Spinal cord (tissue), 10 donors: Measurements from ENCODE around the gene HHIPL1. TPM values are rescaled to one million over a fixed set of nuclear protein-coding genes. Genes with fewer than 3 reads are reported as not detected.

Experiments
- DNase-seq, 6 donors: peaks; one replicate each; pipeline versions ENCODE4 v3.0.0 to v3.0.0-alpha.2; 2013 to 2015; ENCODE audit warnings: low spot score in 6 of 6, low read depth in 4 of 6
- H3K27ac ChIP-seq: one replicate; pipeline ENCODE4 v1.5.1; 2013; ENCODE audit warnings: low read depth, low read length, control low read depth
- H3K27me3 ChIP-seq: one replicate; pipeline ENCODE4 v1.6.1; 2013; ENCODE audit warnings: low read length; ENCODE audit not compliant: control insufficient read depth, insufficient read depth
- H3K36me3 ChIP-seq: one replicate; pipeline ENCODE4 v1.6.1; 2013; ENCODE audit warnings: low read length; ENCODE audit not compliant: control insufficient read depth, insufficient read depth
- H3K4me1 ChIP-seq: one replicate; pipeline ENCODE4 v1.6.1; 2013; ENCODE audit warnings: low read length; ENCODE audit not compliant: control insufficient read depth, insufficient read depth
- H3K4me3 ChIP-seq: one replicate; pipeline ENCODE4 v1.5.1; 2013; ENCODE audit warnings: low read depth, low read length, control low read depth
- H3K9me3 ChIP-seq: one replicate; pipeline ENCODE4 v1.6.1; 2013; ENCODE audit warnings: low read length; ENCODE audit not compliant: control insufficient read depth, insufficient read depth
- WGBS: methylation state at CpG from one replicate; pipeline ENCODE4 v1.1.5; 2013; ENCODE audit warnings: missing lambda C conversion rate; ENCODE audit not compliant: insufficient coverage; 5-methylcytosine and 5-hydroxymethylcytosine counted together
- polyA plus RNA-seq, 2 donors: library from polyadenylated mRNA; unstranded; fragments of 120-200 nt; gene quantifications; one replicate each; pipeline ENCODE4 v1.2.1, GENCODE V29; 2013; ENCODE audit not compliant: insufficient read length in 2 of 2
- total RNA-seq, 2 donors: library from RNA; depleted of rRNA in 1 of 2; stranded (reverse); fragments of 120-200 nt in 1 of 2; fragments of >200 nt in 1 of 2; gene quantifications; one replicate each; pipeline versions ENCODE4 v1.2.3 to v1.2.4, GENCODE V29; 2013 to 2014
- donor health status: healthy.

Gene HHIPL1
- total and polyA plus RNA-seq, 4 donors: 4.8 to 6.2 (median 5.4) TPM

GRCh38 chr14:99672506-99673304, 27.8 kb downstream of the HHIPL1 start:
- peaks cover 28% of the 10 kb centered on the region for H3K36me3 ChIP-seq
- H3K27me3 ChIP-seq: no peaks in the 10 kb centered on the region
- H3K4me3 ChIP-seq: no peak overlapping the region
- WGBS: 52% methylated on average over 5 of the region's 11 CpGs
- peaks cover 20% of the 10 kb centered on the region for H3K4me1 ChIP-seq
- no peak overlapping the region for H3K27ac ChIP-seq
- DNase-seq: no peak
- no peaks in the 10 kb centered on the region for H3K9me3 ChIP-seq

DNA sequence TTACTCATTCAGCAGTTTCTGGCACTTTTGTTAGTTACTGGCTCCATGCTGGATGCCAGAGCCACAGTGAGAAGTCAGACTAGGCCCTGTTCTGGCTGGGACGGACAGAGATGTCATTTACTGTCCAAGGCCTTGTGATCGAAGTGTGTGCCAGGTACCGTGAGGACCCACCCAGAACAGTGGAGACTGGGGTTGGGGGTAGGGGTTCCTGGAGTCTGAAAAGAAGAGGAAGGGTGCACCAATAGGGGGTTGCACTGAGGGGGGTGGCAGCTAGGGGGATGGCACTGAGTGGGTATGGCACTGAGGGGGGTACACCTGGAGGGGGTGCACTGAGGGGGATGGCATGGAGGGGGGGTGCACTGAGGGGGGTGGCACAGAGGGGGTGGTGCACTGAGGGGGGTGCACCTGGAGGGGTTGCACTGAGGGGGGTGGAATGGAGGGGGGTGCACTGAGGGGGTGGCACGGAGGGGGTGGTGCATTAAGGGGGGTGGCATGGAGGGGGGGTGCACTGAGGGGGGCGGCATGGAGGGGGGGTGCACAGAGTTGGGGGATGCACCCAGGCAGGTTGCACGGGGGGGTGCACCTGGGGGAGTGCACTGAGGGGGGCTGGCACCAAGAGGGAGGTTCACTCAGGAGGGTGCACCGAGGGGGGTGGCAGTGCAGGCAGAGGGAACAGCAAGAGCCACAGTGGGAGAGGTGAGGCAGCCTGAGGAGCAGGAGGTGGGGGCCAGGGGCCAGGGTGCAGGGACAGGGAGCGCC, 28.6 kb downstream of the HHIPL1 start:
- Histone ChIP-seq H3K4me1 (peaks cover 20% of the 10 kb centered on the region), H3K4me3 (no peak overlapping the region), H3K9me3 (no peaks in the 10 kb centered on the region), H3K27ac (no peak overlapping the region), H3K36me3 (peaks cover 20% of the 10 kb centered on the region), H3K27me3 (no peaks in the 10 kb centered on the region)
- 74% methylated on average over 6 of the region's 8 CpGs for WGBS
- DNase-seq: no peak

- Histone ChIP-seq H3K27ac (no peak overlapping the region), H3K27me3 (no peaks in the 10 kb centered on the region), H3K4me1 (peaks cover 20% of the 10 kb centered on the region), H3K4me3 (no peak overlapping the region), H3K36me3 (peaks cover 15% of the 10 kb centered on the region), H3K9me3 (no peaks in the 10 kb centered on the region)
- 89% methylated on average over 8 of the region's 9 CpGs for WGBS
- no peak for DNase-seq
Observed at GRCh38 chr14:99674064-99674650, 29.2 kb downstream of the HHIPL1 start.

DNA sequence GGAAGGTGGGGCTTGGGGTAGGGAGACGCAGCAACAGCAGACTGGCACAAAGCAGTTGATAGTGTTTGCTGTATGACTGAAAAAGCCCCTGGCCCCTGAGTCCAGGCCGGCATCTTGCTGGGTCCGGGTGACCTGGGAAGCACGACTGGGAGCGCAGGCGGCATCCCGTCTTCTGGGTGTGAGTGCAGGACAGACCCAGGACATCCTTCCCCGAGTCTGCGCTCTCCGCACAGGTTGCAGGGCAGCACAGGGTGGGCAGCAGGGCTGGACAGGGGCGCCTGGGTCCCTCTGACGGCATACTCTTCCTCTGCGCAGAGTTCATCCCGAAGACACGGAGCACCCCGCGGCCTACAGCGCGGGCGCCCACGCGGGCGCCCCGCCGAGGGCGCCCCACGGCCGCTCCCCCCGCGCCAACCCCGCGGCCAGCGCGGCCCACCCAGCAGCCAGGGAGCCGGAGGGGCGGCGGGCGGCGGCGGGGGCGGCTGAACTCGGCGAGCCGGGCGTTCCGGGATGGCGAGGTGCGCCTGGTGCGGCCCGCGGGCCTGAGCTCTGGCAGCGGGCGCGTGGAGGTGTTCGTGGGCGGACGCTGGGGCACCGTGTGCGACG, 29.9 kb downstream of the HHIPL1 start:
- Histone ChIP-seq H3K27ac (no peak overlapping the region), H3K4me1 (peaks cover 20% of the 10 kb centered on the region), H3K4me3 (no peak overlapping the region), H3K27me3 (no peaks in the 10 kb centered on the region), H3K9me3 (no peaks in the 10 kb centered on the region), H3K36me3 (peaks cover 15% of the 10 kb centered on the region)
- DNase-seq: no peak
- WGBS: 77% methylated on average over 59 of the region's 60 CpGs

DNA sequence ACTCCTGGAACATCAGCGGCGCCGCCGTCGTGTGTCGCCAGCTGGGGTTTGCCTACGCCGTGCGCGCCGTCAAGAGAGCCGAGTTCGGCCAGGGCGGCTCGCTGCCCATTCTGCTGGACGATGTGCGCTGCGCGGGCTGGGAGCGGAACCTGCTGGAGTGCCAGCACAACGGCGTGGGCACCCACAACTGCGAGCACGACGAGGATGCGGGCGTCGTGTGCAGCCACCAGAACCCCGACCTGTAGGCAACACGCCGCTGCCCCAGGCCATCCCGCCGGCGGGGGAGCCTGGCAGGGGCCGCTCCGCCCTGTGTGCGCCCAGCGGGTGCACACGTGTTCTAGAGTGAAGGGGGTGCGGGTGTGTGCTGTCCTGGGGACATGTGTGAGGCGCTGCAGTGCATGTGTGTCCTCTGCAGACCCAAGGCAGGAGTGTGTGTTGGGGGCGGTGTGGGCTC, 30.5 kb downstream of the HHIPL1 start:
- H3K4me1 ChIP-seq: peaks cover 20% of the 10 kb centered on the region
- 77% methylated on average over 42 of the region's 42 CpGs for WGBS
- H3K36me3 ChIP-seq: peaks cover 15% of the 10 kb centered on the region
- no peak for DNase-seq
- no peak overlapping the region for H3K27ac ChIP-seq
- no peaks in the 10 kb centered on the region for H3K9me3 ChIP-seq
- no peaks in the 10 kb centered on the region for H3K27me3 ChIP-seq
- no peak overlapping the region for H3K4me3 ChIP-seq

- no peak overlapping the region for H3K4me3 ChIP-seq
- H3K27ac ChIP-seq: no peak overlapping the region
- H3K9me3 ChIP-seq: no peaks in the 10 kb centered on the region
- DNase-seq: no peak
- peaks cover 20% of the 10 kb centered on the region for H3K4me1 ChIP-seq
- H3K36me3 ChIP-seq: peaks cover 15% of the 10 kb centered on the region
- WGBS: 66% methylated on average over 10 of the region's 10 CpGs
- H3K27me3 ChIP-seq: no peaks in the 10 kb centered on the region
Observed at GRCh38 chr14:99675951-99676350, 31.0 kb downstream of the HHIPL1 start.

DNA sequence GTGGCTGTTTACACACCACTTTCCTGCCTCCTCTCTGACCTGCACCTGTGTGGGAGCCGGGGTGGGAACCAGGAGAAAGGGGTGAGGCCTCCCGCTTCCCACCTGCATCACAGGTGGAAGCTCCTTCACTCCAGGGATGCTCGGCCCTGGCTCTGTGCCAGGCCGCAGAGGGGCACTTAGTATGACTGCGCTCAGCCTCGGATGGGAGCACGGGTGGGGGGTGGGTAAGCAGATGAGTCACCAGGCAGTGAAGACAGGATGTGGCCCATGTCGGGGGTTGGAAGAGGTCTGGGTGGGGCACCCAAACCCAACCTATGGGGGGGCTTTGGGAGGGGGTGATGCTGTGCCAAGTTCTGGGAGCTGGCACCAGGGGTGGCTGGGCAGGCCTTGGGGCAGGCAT, 31.7 kb downstream of the HHIPL1 start:
- H3K27ac ChIP-seq: no peak overlapping the region
- no peaks in the 10 kb centered on the region for H3K27me3 ChIP-seq
- peaks cover 15% of the 10 kb centered on the region for H3K4me1 ChIP-seq
- H3K4me3 ChIP-seq: no peak overlapping the region
- no peak for DNase-seq
- 84% methylated on average over 8 of the region's 8 CpGs for WGBS
- H3K36me3 ChIP-seq: peaks cover 15% of the 10 kb centered on the region
- H3K9me3 ChIP-seq: no peaks in the 10 kb centered on the region

- Histone ChIP-seq H3K27ac (no peak overlapping the region), H3K4me1 (peaks cover 8% of the 10 kb centered on the region), H3K9me3 (no peaks in the 10 kb centered on the region), H3K36me3 (peaks cover 15% of the 10 kb centered on the region), H3K4me3 (no peak overlapping the region), H3K27me3 (no peaks in the 10 kb centered on the region)
- DNase-seq: no peak
- WGBS: 95% methylated on average over 14 of the region's 16 CpGs
Observed at GRCh38 chr14:99677231-99678140, 32.6 kb downstream of the HHIPL1 start.

DNA sequence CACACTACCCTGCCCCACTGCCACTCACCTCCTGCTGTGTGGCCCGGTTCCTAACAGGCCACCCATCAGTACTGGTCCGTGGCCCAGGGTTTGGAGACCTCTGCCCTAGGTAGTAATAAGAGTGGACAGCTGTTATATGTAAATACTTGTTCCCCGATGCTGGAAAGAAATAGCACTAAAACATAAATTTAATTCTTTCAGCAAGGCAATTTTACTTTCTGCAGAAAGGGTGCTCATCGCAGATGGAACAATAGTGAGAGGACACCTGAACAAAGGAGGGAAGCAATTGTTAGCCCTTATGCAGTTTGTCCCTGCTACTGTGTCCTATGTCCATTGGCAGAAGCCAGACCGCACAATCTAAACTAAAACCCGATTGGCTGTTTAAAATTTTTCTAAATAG, 33.3 kb downstream of the HHIPL1 start:
- H3K36me3 ChIP-seq: peaks cover 15% of the 10 kb centered on the region
- H3K9me3 ChIP-seq: no peaks in the 10 kb centered on the region
- H3K27ac ChIP-seq: no peak overlapping the region
- 100% methylated on average over 3 of the region's 6 CpGs for WGBS
- peaks cover 8% of the 10 kb centered on the region for H3K4me1 ChIP-seq
- no peak overlapping the region for H3K4me3 ChIP-seq
- no peaks in the 10 kb centered on the region for H3K27me3 ChIP-seq
- DNase-seq: no peak
